SK-N-SH (cell line): ENCODE data around the gene PTGR2.

Source experiments
- CTCF ChIP-seq: fragments of 200-600 bp; sonication (generic); IDR thresholded peaks from 2 replicates; pipeline ENCODE4 v1.6.1; 2017; ENCODE audit warnings: antibody characterized with exemption, mild to moderate bottlenecking, moderate library complexity
- ELF1 ChIP-seq: IDR thresholded peaks from 2 replicates; pipeline ENCODE4 v1.4.0; 2012
- GABPA ChIP-seq: IDR thresholded peaks from 2 replicates; pipeline ENCODE4 v1.4.0; 2012; ENCODE audit warnings: low read depth, mild to moderate bottlenecking
- JUND ChIP-seq: IDR thresholded peaks from 2 replicates; pipeline ENCODE4 v1.4.0; 2012

- TF ChIP-seq GABPA (no peak), ELF1 (no peak), CTCF (no peak), JUND (no peak)
Measured at GRCh38 chr14:73809391-73809790, 42.2 kb upstream of the PTGR2 start.
